GM20000 (cell line): ENCODE data around the gene ZNF501.

ENCODE experiments used
- DNase-seq: peaks from one replicate; pipeline ENCODE4 v3.0.0; 2012; ENCODE audit warnings: low spot score
- TF ChIP-seq, protein P1 (sequence below): IDR thresholded peaks from 2 replicates; pipeline ENCODE4 v1.5.1; 2012; ENCODE audit warnings: mild to moderate bottlenecking, control low read depth; ENCODE audit errors: extremely low read depth, missing control alignments

The ZNF501 gene

DNA sequence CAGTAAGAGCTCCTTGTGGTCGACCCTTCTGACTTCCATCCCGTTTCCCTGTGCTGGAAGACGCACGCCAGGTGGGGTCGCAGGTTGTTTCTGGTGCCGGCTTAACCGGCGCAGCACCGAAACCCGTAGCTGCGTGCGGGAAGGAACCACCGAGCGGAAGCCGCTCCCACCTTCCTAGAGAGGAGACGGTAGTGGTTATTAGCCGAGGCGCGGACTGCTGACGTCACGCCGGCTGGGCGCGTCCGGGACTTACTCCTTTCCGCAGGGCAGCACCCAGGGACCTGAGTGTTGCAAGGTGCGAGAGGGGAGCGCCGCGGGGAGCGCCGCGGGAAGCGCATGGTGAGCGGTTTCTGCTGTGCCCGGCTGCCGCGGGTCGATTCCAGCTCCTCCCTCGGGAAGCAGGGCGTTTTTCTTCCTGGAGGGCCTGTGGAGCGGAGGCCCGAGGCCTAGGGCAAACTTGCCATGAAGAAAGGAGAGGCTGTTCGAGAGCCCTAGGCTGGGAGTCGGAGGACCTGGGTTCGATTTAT lies at the start of gene ZNF501:
Gene ZNF501 (plus strand): TSS at position 252 of the 527 bp plus-strand sequence. CDS start 4,787 bp downstream, outside the sequence.
- DNase-seq, result peak; percentile 77
- TF ChIP-seq, protein P1, sequence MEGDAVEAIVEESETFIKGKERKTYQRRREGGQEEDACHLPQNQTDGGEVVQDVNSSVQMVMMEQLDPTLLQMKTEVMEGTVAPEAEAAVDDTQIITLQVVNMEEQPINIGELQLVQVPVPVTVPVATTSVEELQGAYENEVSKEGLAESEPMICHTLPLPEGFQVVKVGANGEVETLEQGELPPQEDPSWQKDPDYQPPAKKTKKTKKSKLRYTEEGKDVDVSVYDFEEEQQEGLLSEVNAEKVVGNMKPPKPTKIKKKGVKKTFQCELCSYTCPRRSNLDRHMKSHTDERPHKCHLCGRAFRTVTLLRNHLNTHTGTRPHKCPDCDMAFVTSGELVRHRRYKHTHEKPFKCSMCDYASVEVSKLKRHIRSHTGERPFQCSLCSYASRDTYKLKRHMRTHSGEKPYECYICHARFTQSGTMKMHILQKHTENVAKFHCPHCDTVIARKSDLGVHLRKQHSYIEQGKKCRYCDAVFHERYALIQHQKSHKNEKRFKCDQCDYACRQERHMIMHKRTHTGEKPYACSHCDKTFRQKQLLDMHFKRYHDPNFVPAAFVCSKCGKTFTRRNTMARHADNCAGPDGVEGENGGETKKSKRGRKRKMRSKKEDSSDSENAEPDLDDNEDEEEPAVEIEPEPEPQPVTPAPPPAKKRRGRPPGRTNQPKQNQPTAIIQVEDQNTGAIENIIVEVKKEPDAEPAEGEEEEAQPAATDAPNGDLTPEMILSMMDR, result no peak

DNA sequence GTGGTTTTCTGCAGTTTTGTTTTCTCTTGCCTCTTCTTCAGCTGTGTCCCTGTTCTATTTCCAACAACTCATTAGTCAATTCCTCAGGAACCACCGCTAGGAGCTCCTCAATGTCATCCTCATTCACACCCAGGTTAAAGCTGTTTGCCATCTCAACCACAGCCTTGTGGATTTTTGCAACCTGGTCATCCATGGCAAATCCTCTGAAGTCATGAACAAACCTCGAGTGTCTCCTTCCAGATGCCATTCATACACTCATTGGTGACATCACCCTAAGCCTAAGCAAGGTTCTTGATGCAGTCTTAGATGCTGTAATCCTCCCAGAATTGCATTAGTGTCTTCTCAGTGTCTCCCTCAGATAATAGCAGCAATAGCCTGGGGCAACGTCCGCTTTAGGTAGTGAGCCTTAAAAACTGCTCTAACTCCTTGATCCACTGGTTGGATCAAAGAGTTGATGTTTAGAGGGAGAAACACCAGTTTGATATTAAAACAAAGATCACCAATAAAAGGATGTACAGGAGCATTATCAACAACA lies 48.4 kb upstream of the ZNF501 start:
- TF ChIP-seq, protein P1, result no peak
- DNase-seq, result no peak

DNA sequence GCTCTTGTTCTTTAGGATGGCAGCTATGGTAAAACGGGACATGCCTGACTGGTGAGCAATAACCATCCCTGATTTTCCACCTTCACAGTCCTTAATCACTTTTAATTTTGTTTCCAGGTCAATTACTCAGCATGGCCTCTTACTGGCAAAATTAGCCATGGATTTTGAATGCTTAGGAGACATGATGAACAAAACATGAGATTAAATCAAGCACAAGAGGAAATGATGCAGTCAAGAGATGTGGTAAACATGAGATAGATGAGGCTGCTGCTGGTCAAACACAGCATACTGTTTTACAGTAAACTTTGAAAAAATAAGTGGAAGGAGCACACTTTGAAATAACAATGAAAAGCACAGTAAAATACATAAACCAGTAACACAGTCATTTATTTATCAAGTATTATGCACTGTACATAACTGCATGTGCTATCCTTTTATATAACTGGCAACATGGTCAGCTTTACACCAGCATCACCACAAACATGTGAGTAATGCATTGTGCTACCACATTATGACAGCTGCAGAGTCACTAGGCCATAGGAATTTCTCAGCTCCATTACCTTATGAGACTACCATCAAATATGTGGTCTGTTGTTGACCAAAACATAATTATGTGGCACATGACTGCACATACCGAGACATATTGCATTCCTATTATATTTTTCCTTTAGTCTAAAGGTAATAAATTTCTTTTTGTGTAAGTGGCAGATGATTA lies 47.1 kb upstream of the ZNF501 start:
- no peak for DNase-seq
- TF ChIP-seq, protein P1, result no peak

DNA sequence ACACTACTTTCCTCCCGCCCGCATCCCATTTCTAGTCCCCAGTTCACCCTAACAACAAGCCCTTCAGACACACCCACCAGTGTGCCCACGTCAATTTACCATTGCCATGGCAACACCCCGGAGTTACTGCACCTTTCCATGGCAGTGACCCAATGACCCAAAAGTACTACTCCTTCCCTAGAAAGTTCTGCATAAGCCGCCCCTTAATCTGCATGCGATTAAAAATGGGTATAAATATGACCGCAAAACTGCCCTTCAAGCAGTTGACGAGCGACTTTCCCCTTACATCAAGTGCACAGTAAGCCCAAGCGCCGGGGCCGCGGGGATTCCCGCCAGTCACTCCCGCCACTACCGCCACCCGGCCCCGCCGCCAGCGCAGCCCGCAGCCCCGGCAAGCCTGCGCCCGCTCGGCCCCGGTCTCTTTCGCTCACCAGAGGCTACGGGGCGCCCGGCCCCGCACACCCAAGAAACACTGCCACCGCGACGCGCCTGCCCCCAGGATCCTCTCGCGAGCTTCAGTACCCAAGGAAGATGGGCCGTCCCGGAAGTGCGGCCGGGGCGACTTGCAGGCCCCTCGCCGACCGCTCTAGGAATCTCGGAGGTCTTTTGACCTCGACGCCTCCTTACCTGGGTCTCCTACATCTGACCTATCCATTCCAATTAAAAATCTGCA lies 44.2 kb upstream of the ZNF501 start:
- peak; percentile 79 for DNase-seq
- TF ChIP-seq, protein P1, result no peak

DNA sequence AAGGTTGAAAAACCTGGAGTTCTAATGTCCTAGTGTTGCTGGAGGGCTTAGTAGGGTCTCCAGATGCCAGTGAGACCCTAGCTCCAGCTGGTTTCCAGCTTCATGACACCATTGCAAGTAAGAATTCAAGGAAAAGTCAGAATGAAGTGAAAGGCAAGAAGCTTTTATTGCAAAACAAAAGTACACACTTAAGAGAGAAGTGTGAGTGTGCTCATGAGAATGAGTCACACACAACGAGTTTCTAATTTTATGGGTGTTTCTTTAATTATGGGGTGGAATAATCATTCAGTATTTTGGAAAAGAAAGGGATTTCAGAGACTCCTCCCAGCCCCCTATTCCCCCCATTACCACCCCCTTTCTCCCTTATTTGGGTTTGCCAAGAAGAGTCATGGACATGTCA lies 41.5 kb upstream of the ZNF501 start:
- TF ChIP-seq, protein P1, result no peak
- DNase-seq, result no peak

DNA sequence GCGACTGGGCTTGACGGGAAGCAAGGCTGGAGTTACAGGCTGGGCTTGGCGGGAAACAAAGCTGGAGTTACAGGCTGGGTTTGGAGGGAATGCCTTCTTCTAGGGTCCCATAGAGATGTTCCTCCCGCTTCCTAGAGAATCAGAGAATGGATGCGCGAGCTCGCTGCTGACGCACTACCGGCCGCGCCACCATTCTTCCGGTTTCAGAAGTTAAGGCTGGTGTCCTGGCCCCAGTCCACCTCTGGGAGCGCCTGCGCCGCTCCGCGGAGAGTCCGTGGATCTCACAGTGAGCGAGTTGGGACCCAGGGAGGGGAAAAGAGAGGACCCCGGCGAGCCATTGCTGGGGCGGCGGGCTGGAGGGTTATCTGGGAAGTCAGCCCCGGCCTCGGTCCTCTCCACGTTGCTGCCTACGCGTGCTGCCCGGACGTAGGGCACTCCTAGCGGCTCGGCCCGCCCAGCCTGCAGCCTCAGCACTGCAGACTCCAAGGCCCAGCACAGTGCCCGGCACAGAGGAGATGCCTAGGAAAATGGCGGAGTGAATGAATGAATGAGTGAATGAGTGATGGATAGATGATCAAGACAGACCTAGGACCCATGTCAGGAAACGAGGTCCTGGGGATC lies 16.9 kb upstream of the ZNF501 start, which contains the start of gene ZNF502:
Gene ZNF502 (plus strand): TSS at position 206 of the 621 bp plus-strand sequence. CDS start 7,602 bp downstream, outside the sequence.
- TF ChIP-seq, protein P1, result no peak
- peak; percentile 47 for DNase-seq
